NB4 (cell line): ENCODE measurements around the gene NLRP4.

Experiments used
- DNase-seq: peaks from one replicate; pipeline ENCODE4 v3.0.0; 2010; ENCODE audit warnings: low read depth
- H3K4me3 ChIP-seq: one replicate; pipeline ENCODE4 v1.5.1; 2011; ENCODE audit warnings: mild to moderate bottlenecking, low read depth, low read length, moderate library complexity
- CTCF ChIP-seq: IDR thresholded peaks from one replicate; pipeline ENCODE4 v1.5.1; 2012; ENCODE audit warnings: low read depth, low read length
- MYC ChIP-seq: IDR thresholded peaks from 2 replicates; pipeline ENCODE4 v1.6.1; 2011; ENCODE audit warnings: low read depth, low read length
- POLR2A ChIP-seq: IDR thresholded peaks from 2 replicates; pipeline ENCODE4 v1.6.1; 2011; ENCODE audit warnings: mild to moderate bottlenecking; ENCODE audit not compliant: insufficient read length; ENCODE audit errors: extremely low read depth
- TF ChIP-seq, protein P1 (sequence below): IDR thresholded peaks from 2 replicates; pipeline ENCODE4 v1.6.1; 2011; ENCODE audit warnings: low read depth, low read length

NLRP4 gene

DNA sequence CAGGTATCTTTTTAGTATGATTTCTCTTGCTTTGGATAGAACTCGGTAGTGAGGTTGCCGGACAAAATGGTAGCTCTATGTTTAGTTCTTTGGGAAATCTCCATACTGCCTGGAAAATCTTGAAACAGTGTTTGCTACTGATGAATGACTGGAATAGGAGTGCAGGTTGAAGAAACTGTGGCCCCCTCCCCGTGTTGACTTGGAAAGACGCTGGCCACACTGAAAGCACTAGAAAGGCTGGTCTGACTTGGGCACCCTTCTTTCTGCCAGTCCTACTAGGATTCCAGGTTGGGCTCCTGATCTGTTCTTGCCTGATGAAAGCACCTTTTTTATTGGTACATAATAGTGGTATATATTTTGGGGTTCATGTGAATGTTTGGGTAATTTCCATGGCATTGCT lies 46.3 kb downstream of the NLRP4 start:
- H3K4me3 ChIP-seq = no peak overlapping the region
- TF ChIP-seq POLR2A (no peak), CTCF (no peak)
- TF ChIP-seq, protein P1, sequence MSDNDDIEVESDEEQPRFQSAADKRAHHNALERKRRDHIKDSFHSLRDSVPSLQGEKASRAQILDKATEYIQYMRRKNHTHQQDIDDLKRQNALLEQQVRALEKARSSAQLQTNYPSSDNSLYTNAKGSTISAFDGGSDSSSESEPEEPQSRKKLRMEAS = no peak
- no peak for DNase-seq

- DNase-seq = no peak
- TF ChIP-seq, protein P1 = no peak
- TF ChIP-seq CTCF (no peak), POLR2A (no peak), MYC (no peak)
Observed at GRCh38 chr19:55898911-55899310, 62.6 kb downstream of the NLRP4 start.

DNA sequence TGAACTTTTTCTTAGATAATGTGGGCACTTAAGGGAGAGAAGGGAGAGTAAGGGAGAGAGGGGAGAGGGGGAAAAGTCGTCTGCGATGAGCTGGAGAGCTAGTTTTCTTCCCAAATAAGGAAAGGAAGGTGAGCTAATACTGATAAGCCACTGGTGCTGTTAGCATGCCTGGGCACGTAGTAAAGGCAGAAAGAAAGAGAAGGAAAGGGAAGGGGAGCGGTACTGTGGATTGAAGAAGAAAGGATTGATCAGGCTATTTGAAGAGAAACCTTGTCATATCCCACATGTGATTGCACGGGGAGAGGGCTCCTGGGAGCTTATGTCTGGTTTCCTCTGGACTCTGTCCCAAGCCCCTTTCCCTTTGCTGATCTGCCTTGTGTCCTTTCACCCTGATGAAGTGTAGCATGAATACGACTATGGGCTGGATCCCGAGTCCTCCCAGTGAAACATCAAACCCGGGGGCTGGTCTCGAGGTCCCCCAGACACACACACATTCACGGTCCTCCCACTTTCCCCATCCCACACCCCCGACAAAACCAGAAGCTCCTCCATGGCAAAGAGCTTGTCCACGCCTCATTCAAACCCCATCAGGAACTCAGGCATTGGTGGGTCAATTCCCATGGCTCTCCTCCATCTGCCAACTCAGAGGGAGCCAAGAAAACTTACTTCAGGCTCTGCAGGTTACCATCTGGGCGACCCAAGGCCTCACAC lies 65.2 kb downstream of the NLRP4 start:
- TF ChIP-seq MYC (no peak), CTCF (no peak), POLR2A (no peak)
- TF ChIP-seq, protein P1 = no peak
- DNase-seq = no peak
- H3K4me3 ChIP-seq = no peak overlapping the region

More at GRCh38 chr19:55898911-55899310, 62.6 kb downstream of the NLRP4 start:
- no peak overlapping the region for H3K4me3 ChIP-seq

- no peak for DNase-seq
Observed at GRCh38 chr19:55902080-55902751, 65.9 kb downstream of the NLRP4 start.

GRCh38 chr19:55907286-55907685 lies 70.9 kb downstream of the NLRP4 start:
- TF ChIP-seq CTCF (no peak), POLR2A (no peak), MYC (no peak)
- TF ChIP-seq, protein P1 = no peak
- no peak overlapping the region for H3K4me3 ChIP-seq
- DNase-seq = no peak

More at GRCh38 chr19:55902080-55902751, 65.9 kb downstream of the NLRP4 start:
- H3K4me3 ChIP-seq = no peak overlapping the region
- TF ChIP-seq, protein P1 = no peak
- no peak for TF ChIP-seq MYC
- no peak for TF ChIP-seq CTCF
- no peak for TF ChIP-seq POLR2A
